GM21576 (cell line): ENCODE results near the gene MAGEE2.
"Not testable (repeated sequence)": the region's sequence is repeated elsewhere in the genome, so short reads cannot be mapped to it uniquely, and the experiment has no call there.

Experiments
- ATAC-seq: cut with Tn5 transposase; IDR thresholded peaks from one replicate; pipeline ENCODE4 v1.9.1; 2021; ENCODE audit warnings: mild to moderate bottlenecking, moderate library complexity; ENCODE audit not compliant: unreplicated experiment

Gene MAGEE2

GRCh38 chrX:75784680-75785491 lies at the start of gene MAGEE2:
Gene MAGEE2 (minus strand): TSS chrX:75785254. CDS start chrX:75785051, 203 bp downstream.
- ATAC-seq: no peak

DNA sequence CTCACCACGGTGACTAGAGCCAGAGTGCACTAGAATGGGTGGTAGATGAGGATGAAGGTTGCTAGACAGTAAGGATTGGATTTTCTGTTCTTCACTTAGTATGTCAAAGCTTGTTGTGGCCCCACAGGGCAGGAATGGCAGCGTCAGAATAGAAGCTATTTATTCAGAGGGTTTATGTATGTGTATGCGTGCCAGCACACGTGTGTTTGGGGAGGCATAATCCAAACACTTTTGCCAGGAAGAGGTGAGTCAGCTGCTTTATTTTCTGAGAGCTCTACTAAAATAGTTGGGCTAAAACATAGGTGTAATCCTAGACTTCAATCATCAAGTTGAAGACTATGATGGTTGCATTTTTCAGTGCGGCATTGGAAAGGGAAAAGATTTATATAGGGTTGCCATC lies 1.2 kb upstream of the MAGEE2 start:
- no peak for ATAC-seq

GRCh38 chrX:75781611-75782010 lies 3.4 kb downstream of the MAGEE2 start:
- ATAC-seq: no peak

- not testable (repeated sequence) for ATAC-seq
Measured at GRCh38 chrX:75768063-75768462, 17.0 kb downstream of the MAGEE2 start.

- ATAC-seq: no peak
Measured at GRCh38 chrX:75748431-75748830, 36.6 kb downstream of the MAGEE2 start.

DNA sequence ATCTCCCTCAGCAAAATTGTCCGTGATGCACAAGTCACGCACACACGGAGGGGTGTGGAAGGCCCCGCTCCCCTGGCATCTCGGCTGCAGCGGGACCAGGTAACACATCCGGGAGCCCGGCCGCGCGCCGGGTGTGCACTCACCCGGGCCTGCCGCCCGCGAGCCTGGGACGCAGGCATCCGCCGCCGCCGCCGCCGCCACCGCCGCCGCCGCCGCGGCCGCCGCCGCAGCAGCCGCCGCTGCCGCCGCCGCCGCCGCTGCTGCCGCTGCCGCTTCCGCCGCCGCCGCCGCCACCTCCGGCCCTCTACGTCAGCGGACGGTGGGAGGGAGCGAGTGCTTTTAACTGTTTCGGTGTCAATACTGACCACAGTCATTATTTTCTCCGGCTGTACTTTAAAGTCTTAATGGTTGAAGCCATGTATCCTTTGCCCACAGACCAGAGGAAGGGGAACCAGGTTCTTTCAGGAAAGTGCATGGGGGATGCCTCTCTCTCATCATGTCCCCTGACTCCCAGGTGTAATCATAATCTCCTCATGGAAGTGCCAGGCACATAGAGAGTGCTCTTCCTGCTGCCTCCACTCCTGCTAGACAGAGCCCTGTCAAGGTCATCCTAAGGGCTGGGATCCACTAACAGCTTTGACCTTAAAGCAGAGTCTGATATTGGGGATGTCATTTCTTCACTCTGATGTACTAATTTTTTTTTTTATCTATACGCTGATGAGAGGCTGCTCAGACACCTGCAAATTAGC lies 38.0 kb downstream of the MAGEE2 start:
- no peak for ATAC-seq
